ENCODE results near the gene SMC5. TPM values are rescaled to one million over a fixed set of nuclear protein-coding genes. Genes with fewer than 3 reads are reported as not detected.
"Not testable (repeated sequence)": the region's sequence is repeated elsewhere in the genome, so short reads cannot be mapped to it uniquely, and the experiment has no call there.

SMC5 gene
- total RNA-seq, 1 experiment from 2014 or later: 34.9 TPM

- DNase-seq (ENCODE audit: low spot score): no peak
- in situ Hi-C loops (cut with HindIII; ENCODE audit: low sequenced_read_pairs): no loop called here
Measured at GRCh38 chr9:70261131-70261870, 2.5 kb downstream of the SMC5 start.

DNA sequence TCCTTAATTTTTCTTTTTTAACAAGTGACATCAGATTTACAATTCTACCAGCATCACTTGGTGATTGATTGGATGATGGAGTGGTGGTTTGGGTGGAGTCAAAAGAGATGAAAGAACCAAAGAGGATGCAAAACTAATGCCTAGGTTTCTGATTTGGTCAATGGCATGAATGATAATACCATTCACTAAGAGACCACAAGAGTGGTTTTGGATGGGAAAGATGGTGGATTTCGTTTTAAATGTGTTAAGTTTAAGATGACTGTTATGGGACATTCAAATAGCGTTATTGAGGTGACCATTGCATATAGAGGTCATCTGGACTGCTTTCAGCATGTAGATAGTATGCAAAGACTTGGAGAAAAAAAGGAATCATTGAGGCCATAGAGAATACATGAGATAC lies 3.6 kb downstream of the SMC5 start:
- in situ Hi-C loops (cut with HindIII; ENCODE audit: low sequenced_read_pairs): no loop called here
- no peak for DNase-seq (ENCODE audit: low spot score)

DNA sequence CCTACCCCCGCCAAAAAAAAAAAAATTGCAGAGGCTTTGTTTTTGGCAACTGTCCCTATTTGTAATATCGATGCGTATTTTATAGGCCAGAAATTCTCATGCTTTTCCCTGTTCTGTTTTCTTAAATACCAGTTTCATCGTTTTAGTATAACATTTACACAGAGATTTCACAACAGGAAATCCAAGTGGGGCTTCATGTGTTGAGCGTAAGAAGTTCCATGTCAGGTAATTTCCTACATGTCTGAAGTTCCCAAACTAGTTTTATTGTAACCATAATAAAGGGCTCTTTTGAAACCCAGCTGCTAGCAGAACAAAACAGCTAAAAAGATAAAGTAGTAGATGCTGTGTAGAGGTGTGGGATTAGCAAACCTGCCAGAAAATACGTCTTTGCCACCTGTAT lies 4.2 kb downstream of the SMC5 start:
- in situ Hi-C loops (cut with HindIII; ENCODE audit: low sequenced_read_pairs): no loop called here
- no peak for DNase-seq (ENCODE audit: low spot score)

DNA sequence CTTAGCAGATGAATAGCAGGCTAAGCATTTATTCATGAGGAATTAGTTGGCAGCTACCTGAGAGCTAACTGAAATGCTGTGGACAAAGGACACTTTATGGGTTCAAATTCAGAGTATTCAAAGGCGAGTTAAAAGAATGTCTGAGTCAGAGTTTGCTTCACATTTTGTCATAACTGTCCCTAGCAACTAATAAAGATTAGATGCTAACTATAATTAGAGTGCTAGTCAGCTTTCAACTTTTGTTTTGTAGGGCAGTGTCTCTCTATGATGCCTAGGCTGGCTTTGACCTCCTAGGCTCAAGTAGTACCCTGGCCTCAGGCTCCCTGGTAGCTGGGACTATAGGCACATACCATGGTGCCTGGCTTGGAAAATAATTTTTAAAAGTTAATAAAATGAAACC lies 4.6 kb downstream of the SMC5 start:
- in situ Hi-C loops (cut with HindIII; ENCODE audit: low sequenced_read_pairs): no loop called here
- no peak for DNase-seq (ENCODE audit: low spot score)

- in situ Hi-C loops (cut with HindIII; ENCODE audit: low sequenced_read_pairs): no loop called here
- no peak for DNase-seq (ENCODE audit: low spot score)
Measured at GRCh38 chr9:70278305-70278704, 19.5 kb downstream of the SMC5 start.

GRCh38 chr9:70283848-70284247 lies 25.1 kb downstream of the SMC5 start:
- no peak for DNase-seq (ENCODE audit: low spot score)
- in situ Hi-C loops (cut with HindIII; ENCODE audit: low sequenced_read_pairs): no loop called here

GRCh38 chr9:70285246-70285645 lies 26.5 kb downstream of the SMC5 start:
- no peak for DNase-seq (ENCODE audit: low spot score)
- in situ Hi-C loops (cut with HindIII; ENCODE audit: low sequenced_read_pairs): no loop called here

GRCh38 chr9:70285981-70286598 lies 27.3 kb downstream of the SMC5 start:
- in situ Hi-C loops (cut with HindIII; ENCODE audit: low sequenced_read_pairs): no loop called here

GRCh38 chr9:70290626-70291025 lies 31.8 kb downstream of the SMC5 start:
- DNase-seq (ENCODE audit: low spot score): no peak
- in situ Hi-C loops (cut with HindIII; ENCODE audit: low sequenced_read_pairs): no loop called here

More at GRCh38 chr9:70285981-70286598, 27.3 kb downstream of the SMC5 start:
- DNase-seq (ENCODE audit: low spot score): no peak

- DNase-seq (ENCODE audit: low spot score): no peak
- in situ Hi-C loops (cut with HindIII; ENCODE audit: low sequenced_read_pairs): no loop called here
Measured at GRCh38 chr9:70291446-70291845, 32.7 kb downstream of the SMC5 start.

DNA sequence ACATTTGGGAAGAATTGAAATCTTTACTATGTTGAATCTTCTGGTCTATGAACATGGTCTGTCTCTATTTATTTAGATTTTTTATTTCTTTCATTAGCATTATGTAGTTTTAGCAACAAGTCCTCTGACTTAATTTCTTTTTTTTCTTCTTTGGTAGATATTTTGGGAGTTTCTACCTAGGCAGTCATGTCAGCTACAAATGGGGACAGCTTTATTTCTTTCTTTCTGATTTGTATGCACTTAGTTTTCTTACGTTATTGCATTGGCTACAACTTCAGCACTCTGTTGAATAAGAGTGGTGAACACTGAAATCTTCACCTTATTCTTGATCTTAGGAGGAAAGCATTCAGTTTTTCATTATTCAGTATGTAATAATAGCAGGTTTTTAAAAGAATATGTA lies 33.5 kb downstream of the SMC5 start:
- DNase-seq (ENCODE audit: low spot score): no peak
- in situ Hi-C loops (cut with HindIII; ENCODE audit: low sequenced_read_pairs): no loop called here

DNA sequence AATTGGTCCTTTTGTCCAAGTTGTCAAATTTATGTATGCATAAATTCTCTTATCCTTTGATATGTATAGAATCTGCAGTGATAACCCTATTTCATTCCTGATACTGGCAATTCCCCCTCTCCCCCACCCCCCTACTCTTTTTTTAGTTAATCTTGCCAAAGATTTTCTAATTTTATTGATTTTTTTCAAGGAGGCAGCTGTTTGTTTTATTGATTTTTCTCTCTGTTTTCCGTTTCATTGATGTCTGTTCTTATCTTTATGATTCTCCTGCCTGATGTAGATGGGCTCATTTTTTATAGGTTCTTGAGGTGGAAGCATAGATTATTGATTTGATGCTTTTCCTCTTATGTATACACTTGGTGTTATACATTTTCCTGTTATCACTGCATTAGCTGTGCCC lies 34.4 kb downstream of the SMC5 start:
- no peak for DNase-seq (ENCODE audit: low spot score)
- in situ Hi-C loops (cut with HindIII; ENCODE audit: low sequenced_read_pairs): no loop called here

DNA sequence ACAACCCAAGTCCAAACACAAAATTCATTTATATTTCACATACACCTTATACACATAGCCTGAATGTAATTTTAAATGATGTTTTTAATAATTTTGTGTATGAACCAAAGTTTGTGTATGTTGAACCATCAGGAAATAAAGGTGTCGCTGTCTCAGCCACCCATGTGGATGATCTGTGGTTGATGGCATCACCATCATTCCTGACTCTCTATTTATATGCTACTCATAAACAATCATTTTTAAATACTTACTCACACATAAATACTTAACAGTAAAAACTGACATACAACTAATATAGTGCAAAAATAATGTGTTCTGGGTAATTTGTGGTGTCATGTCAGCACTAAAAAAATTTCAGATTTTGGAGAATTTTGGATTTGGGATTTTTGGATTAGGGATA lies 38.4 kb downstream of the SMC5 start:
- in situ Hi-C loops (cut with HindIII; ENCODE audit: low sequenced_read_pairs): no loop called here
- no peak for DNase-seq (ENCODE audit: low spot score)

GRCh38 chr9:70298245-70298771 lies 39.5 kb downstream of the SMC5 start:
- no peak for DNase-seq (ENCODE audit: low spot score)
- in situ Hi-C loops (cut with HindIII; ENCODE audit: low sequenced_read_pairs): no loop called here

- DNase-seq (ENCODE audit: low spot score): no peak
- in situ Hi-C loops (cut with HindIII; ENCODE audit: low sequenced_read_pairs): no loop called here
Measured at GRCh38 chr9:70303268-70303667, 44.5 kb downstream of the SMC5 start.

DNA sequence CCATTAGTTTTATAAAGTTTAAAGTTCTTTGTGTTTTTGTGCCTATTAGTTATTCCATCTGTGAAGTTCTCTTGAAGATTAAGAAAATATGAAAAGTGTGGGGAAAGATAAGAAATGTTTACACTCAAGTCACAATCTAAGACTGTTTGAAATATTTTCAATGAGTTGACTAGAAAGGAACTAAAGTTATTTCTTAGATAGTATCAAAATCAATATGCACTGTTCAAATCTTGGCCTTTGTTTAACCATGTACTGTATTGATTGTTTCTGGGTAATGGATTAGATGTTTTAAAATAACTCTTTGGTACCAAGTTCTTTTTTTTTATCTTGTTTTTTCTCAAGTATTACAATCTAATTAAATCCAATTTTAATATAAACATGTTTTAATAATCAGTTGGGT lies 46.0 kb downstream of the SMC5 start:
- DNase-seq (ENCODE audit: low spot score): no peak

DNA sequence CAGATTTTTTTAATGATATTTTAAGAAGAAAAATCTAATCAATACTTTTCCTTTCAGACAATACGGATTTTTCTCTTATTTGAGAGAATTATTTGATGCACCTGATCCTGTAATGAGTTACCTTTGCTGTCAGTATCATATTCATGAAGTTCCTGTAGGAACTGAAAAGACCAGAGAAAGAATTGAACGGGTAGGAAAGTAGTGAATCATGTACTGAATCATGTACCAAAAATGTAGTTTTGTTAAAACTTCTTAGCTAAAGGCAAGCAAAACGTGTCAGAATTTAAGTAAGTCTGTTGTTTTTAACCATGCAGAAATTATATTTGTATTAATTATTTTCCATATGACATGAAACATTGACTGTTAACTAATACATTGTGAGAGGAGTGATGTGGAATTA lies 56.6 kb downstream of the SMC5 start:
- in situ Hi-C loops (cut with HindIII; ENCODE audit: low sequenced_read_pairs): no loop called here
- DNase-seq (ENCODE audit: low spot score): no peak

More for the DNA sequence above, 46.0 kb downstream of the SMC5 start:
- in situ Hi-C loops (cut with HindIII; ENCODE audit: low sequenced_read_pairs): no loop called here

- no peak for DNase-seq (ENCODE audit: low spot score)
- in situ Hi-C loops (cut with HindIII; ENCODE audit: low sequenced_read_pairs): no loop called here
Measured at GRCh38 chr9:70318002-70318401, 59.2 kb downstream of the SMC5 start.

- in situ Hi-C loops (cut with HindIII; ENCODE audit: low sequenced_read_pairs): no loop called here
- no peak for DNase-seq (ENCODE audit: low spot score)
Measured at GRCh38 chr9:70322096-70322495, 63.3 kb downstream of the SMC5 start.

- no peak for DNase-seq (ENCODE audit: low spot score)
- in situ Hi-C loops (cut with HindIII; ENCODE audit: low sequenced_read_pairs): loop anchor here (25.0 kb wide), 1 partner anchor 162 kb away; no protein-coding TSS in a partner anchor
Measured at GRCh38 chr9:70324963-70325362, 66.2 kb downstream of the SMC5 start.

GRCh38 chr9:70328625-70329024 lies 69.8 kb downstream of the SMC5 start:
- in situ Hi-C loops (cut with HindIII; ENCODE audit: low sequenced_read_pairs): loop anchor here (25.0 kb wide), 1 partner anchor 159 kb away; no protein-coding TSS in a partner anchor
- DNase-seq (ENCODE audit: low spot score): not testable (repeated sequence)
